HEK293T (cell line): ENCODE results near the gene CAP2.

Source experiments
- BHLHE40 ChIP-seq: fragments of 450-650 bp; IDR thresholded peaks from 2 replicates; pipeline ENCODE4 v1.6.1; 2016; ENCODE audit warnings: mild to moderate bottlenecking, moderate library complexity, borderline replicate concordance
- ELF4 ChIP-seq: fragments of 450-650 bp; IDR thresholded peaks from 2 replicates; pipeline ENCODE4 v1.6.1; 2017; ENCODE audit warnings: antibody characterized with exemption
- FOXA1 ChIP-seq: fragments of 450-650 bp; IDR thresholded peaks from 2 replicates; pipeline ENCODE4 v1.6.1; 2016; ENCODE audit warnings: mild to moderate bottlenecking
- FOXK2 ChIP-seq: fragments of 450-650 bp; IDR thresholded peaks from 2 replicates; pipeline ENCODE4 v1.6.1; 2016; ENCODE audit warnings: mild to moderate bottlenecking
- FOXM1 ChIP-seq: fragments of 450-650 bp; IDR thresholded peaks from 2 replicates; pipeline ENCODE4 v1.6.1; 2017; ENCODE audit warnings: mild to moderate bottlenecking, borderline replicate concordance
- HDGF ChIP-seq: fragments of 450-650 bp; IDR thresholded peaks from 2 replicates; pipeline ENCODE4 v1.6.1; 2017; ENCODE audit warnings: antibody characterized with exemption, borderline replicate concordance
- NFRKB ChIP-seq: fragments of 450-650 bp; IDR thresholded peaks from 2 replicates; pipeline ENCODE4 v1.6.1; 2016; ENCODE audit warnings: mild to moderate bottlenecking, moderate library complexity
- SP1 ChIP-seq: fragments of 450-650 bp; IDR thresholded peaks from 2 replicates; pipeline ENCODE4 v1.6.1; 2017
- SUZ12 ChIP-seq: fragments of 450-650 bp; IDR thresholded peaks from 2 replicates; pipeline ENCODE4 v1.6.1; 2016; ENCODE audit warnings: mild to moderate bottlenecking
- TARDBP ChIP-seq: fragments of 450-650 bp; IDR thresholded peaks from 2 replicates; pipeline ENCODE4 v1.6.1; 2016
- ZNF384 ChIP-seq: fragments of 450-650 bp; IDR thresholded peaks from 2 replicates; pipeline ENCODE4 v1.6.1; 2016
- TF ChIP-seq, protein P1 (sequence below): fragments of 450-650 bp; IDR thresholded peaks from 2 replicates; pipeline ENCODE4 v1.6.1; 2016

DNA sequence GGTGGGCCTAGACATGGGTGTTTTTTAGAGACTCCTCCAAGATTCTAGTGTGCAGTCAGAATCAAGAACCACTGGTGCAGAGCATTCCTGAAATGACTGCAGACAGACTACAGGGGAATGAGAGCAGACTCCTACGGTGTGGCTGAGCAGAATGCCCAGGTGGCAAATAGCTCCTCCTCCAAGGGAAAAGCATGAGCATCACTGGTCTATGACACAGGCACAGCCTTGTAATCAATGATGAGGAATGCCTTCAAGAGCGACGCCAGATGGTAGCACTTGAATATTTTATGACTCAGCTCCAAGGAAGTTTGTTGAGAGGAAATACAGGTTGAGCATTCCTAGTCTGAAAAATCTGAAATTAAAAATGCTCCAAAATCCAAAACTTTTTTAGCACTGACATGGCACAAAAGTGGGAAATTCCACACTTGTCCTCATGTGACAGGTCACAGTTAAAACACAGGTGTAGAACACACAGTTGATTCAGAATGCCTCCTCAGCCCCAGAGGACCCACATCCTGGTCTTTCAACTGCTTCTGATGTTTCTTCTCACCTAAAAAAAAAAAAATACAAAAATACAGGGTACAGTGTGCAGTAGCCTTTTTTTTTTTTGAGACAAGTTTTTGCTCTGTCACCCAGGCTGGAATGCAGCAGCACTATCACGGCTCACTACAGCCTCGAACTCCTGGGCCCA, 196.2 kb downstream of the CAP2 start:
- TF ChIP-seq, protein P1, sequence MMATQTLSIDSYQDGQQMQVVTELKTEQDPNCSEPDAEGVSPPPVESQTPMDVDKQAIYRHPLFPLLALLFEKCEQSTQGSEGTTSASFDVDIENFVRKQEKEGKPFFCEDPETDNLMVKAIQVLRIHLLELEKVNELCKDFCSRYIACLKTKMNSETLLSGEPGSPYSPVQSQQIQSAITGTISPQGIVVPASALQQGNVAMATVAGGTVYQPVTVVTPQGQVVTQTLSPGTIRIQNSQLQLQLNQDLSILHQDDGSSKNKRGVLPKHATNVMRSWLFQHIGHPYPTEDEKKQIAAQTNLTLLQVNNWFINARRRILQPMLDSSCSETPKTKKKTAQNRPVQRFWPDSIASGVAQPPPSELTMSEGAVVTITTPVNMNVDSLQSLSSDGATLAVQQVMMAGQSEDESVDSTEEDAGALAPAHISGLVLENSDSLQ: no peak
- TF ChIP-seq ELF4: no peak
- TF ChIP-seq SUZ12: no peak
- TF ChIP-seq FOXM1: no peak
- no peak for TF ChIP-seq FOXK2
- no peak for TF ChIP-seq ZNF384
- no peak for TF ChIP-seq SP1
- TF ChIP-seq TARDBP: no peak
- no peak for TF ChIP-seq NFRKB
- TF ChIP-seq FOXA1: no peak
- TF ChIP-seq HDGF: no peak
- no peak for TF ChIP-seq BHLHE40
